H9 (cell line): Measurements from ENCODE around the gene CDH4. TPM values are rescaled to one million over a fixed set of nuclear protein-coding genes. Genes with fewer than 3 reads are reported as not detected.

Source experiments
- DNase-seq: peaks from one replicate; pipeline ENCODE4 v3.0.0-alpha.2; 2017
- H2AFZ ChIP-seq: one replicate; pipeline ENCODE4 v1.6.1; 2013; ENCODE audit warnings: mild to moderate bottlenecking, low read length, control low read depth, moderate library complexity
- H2AK5ac ChIP-seq: 2 replicates; pipeline ENCODE4 v1.6.1; 2013; ENCODE audit warnings: low read length, control low read depth, mixed read lengths; ENCODE audit not compliant: insufficient read length
- H2BK120ac ChIP-seq: one replicate; pipeline ENCODE4 v1.6.1; 2013; ENCODE audit warnings: low read depth, mild to moderate bottlenecking, low read length, control low read depth, inconsistent platforms; ENCODE audit not compliant: poor library complexity, severe bottlenecking
- H2BK12ac ChIP-seq: 2 replicates; pipeline ENCODE4 v1.6.1; 2013; ENCODE audit warnings: low read length, control low read depth, mixed read lengths, low read depth; ENCODE audit not compliant: insufficient read length
- H2BK15ac ChIP-seq: 2 replicates; pipeline ENCODE4 v1.6.1; 2013; ENCODE audit warnings: low read depth, low read length, control low read depth
- H2BK20ac ChIP-seq: one replicate; pipeline ENCODE4 v1.6.1; 2013; ENCODE audit warnings: low read depth, mild to moderate bottlenecking, low read length, control low read depth, inconsistent platforms; ENCODE audit not compliant: poor library complexity, severe bottlenecking
- H2BK5ac ChIP-seq: 2 replicates; pipeline ENCODE4 v1.6.1; 2013; ENCODE audit warnings: low read length, control low read depth, mixed read lengths; ENCODE audit not compliant: insufficient read length
- H3K14ac ChIP-seq: 2 replicates; pipeline ENCODE4 v1.6.1; 2013; ENCODE audit warnings: low read length, control low read depth; ENCODE audit not compliant: insufficient read depth
- H3K18ac ChIP-seq: 2 replicates; pipeline ENCODE4 v1.6.1; 2013; ENCODE audit warnings: low read depth, mild to moderate bottlenecking, mixed read lengths, low read length, control low read depth; ENCODE audit not compliant: insufficient read length
- H3K23ac ChIP-seq: 2 replicates; pipeline ENCODE4 v1.6.1; 2013; ENCODE audit warnings: low read length, control low read depth, mixed read lengths, low read depth; ENCODE audit not compliant: insufficient read length
- H3K23me2 ChIP-seq: 2 replicates; pipeline ENCODE4 v1.6.1; 2013; ENCODE audit warnings: low read depth, mild to moderate bottlenecking, mixed read lengths, low read length, control low read depth; ENCODE audit not compliant: insufficient read length, poor library complexity, severe bottlenecking
- H3K27ac ChIP-seq: 2 replicates; pipeline ENCODE4 v1.5.1; 2013; ENCODE audit warnings: low read length, control low read depth, mixed read lengths, low read depth; ENCODE audit not compliant: insufficient read length
- H3K27me3 ChIP-seq: 2 replicates; pipeline ENCODE4 v1.6.1; 2013; ENCODE audit warnings: low read length, control low read depth, inconsistent platforms; ENCODE audit not compliant: insufficient read depth
- H3K4ac ChIP-seq: 2 replicates; pipeline ENCODE4 v1.6.1; 2013; ENCODE audit warnings: low read depth, mild to moderate bottlenecking, control low read depth, inconsistent platforms, low read length, moderate library complexity
- H3K4me1 ChIP-seq: 2 replicates; pipeline ENCODE4 v1.6.1; 2013; ENCODE audit warnings: low read length, control low read depth, inconsistent platforms; ENCODE audit not compliant: insufficient read depth
- H3K4me2 ChIP-seq: 2 replicates; pipeline ENCODE4 v1.6.1; 2013; ENCODE audit warnings: low read length, control low read depth, mixed read lengths; ENCODE audit not compliant: insufficient read length, insufficient read depth
- H3K56ac ChIP-seq: 2 replicates; pipeline ENCODE4 v1.6.1; 2013; ENCODE audit warnings: low read depth, mild to moderate bottlenecking, mixed read lengths, low read length, control low read depth; ENCODE audit not compliant: insufficient read length
- H3K79me1 ChIP-seq: 2 replicates; pipeline ENCODE4 v1.6.1; 2013; ENCODE audit warnings: low read depth, mild to moderate bottlenecking, moderate library complexity, low read length, control low read depth, inconsistent platforms; ENCODE audit not compliant: insufficient read depth, poor library complexity, severe bottlenecking
- H3K79me2 ChIP-seq: 2 replicates; pipeline ENCODE4 v1.6.1; 2013; ENCODE audit warnings: low read length, control low read depth, inconsistent platforms; ENCODE audit not compliant: insufficient read depth
- H3K9ac ChIP-seq: 2 replicates; pipeline ENCODE4 v1.6.1; 2013; ENCODE audit warnings: low read length, control low read depth, mixed read lengths; ENCODE audit not compliant: insufficient read length; ENCODE audit errors: extremely low read depth
- H3K9me3 ChIP-seq: one replicate; pipeline ENCODE4 v1.6.1; 2013; ENCODE audit warnings: low read depth, low read length, inconsistent platforms; ENCODE audit not compliant: control insufficient read depth
- H3T11ph ChIP-seq: one replicate; pipeline ENCODE4 v1.6.1; 2013; ENCODE audit warnings: mild to moderate bottlenecking, low read length, control low read depth, inconsistent platforms
- H4K20me1 ChIP-seq: one replicate; pipeline ENCODE4 v1.6.1; 2013; ENCODE audit not compliant: control insufficient read depth, insufficient read length, insufficient read depth
- H4K5ac ChIP-seq: 2 replicates; pipeline ENCODE4 v1.6.1; 2013; ENCODE audit warnings: low read depth, mild to moderate bottlenecking, mixed read lengths, low read length, control low read depth; ENCODE audit not compliant: insufficient read length
- H4K8ac ChIP-seq: replicated peaks from 2 replicates; pipeline ENCODE4 v1.6.1; 2013; ENCODE audit warnings: low read length, control low read depth, mixed read lengths, low read depth; ENCODE audit not compliant: insufficient read length
- H4K91ac ChIP-seq: 2 replicates; pipeline ENCODE4 v1.6.1; 2013; ENCODE audit warnings: low read depth, mild to moderate bottlenecking, moderate library complexity, mixed read lengths, low read length, control low read depth; ENCODE audit not compliant: insufficient read length
- H3K27ac Mint-ChIP-seq, 3 experiments: 2 replicates in 2 of 3; 3 replicates in 1 of 3; pipeline ENCODE4 v1.8.0; 2020 to 2021; ENCODE audit warnings: mixed read lengths in 3 of 3, mild to moderate bottlenecking in 1 of 3, moderate library complexity in 1 of 3
- H3K27me3 Mint-ChIP-seq: 2 replicates; pipeline ENCODE4 v1.8.0; 2021; ENCODE audit warnings: low read depth, mild to moderate bottlenecking, moderate library complexity, mixed read lengths
- H3K36me3 Mint-ChIP-seq, 3 experiments: 2 replicates in 2 of 3; 3 replicates in 1 of 3; pipeline ENCODE4 v1.8.0; 2020 to 2021; ENCODE audit warnings: low read depth in 3 of 3, mixed read lengths in 3 of 3; ENCODE audit not compliant: insufficient read depth in 1 of 3
- H3K4me1 Mint-ChIP-seq, 2 experiments: 2 replicates each; pipeline ENCODE4 v1.8.0; 2020; ENCODE audit warnings: mixed read lengths in 2 of 2
- H3K4me3 Mint-ChIP-seq, 2 experiments: 2 replicates in 1 of 2; 3 replicates in 1 of 2; pipeline ENCODE4 v1.8.0; 2020 to 2021; ENCODE audit warnings: mild to moderate bottlenecking in 2 of 2, mixed read lengths in 2 of 2, moderate library complexity in 1 of 2
- H3K9me3 Mint-ChIP-seq, 2 experiments: 2 replicates in 1 of 2; 3 replicates in 1 of 2; pipeline ENCODE4 v1.8.0; 2020; ENCODE audit warnings: mild to moderate bottlenecking in 2 of 2, mixed read lengths in 2 of 2, moderate library complexity in 1 of 2
- WGBS: extraction: QIAGEN DNeasy Blood & Tissue Kit; methylation state at CpG from one replicate; pipeline ENCODE4 v1.1.7; 2013; ENCODE audit warnings: missing lambda C conversion rate, low lambda C conversion rate, mixed read lengths; ENCODE audit not compliant: insufficient read length; ENCODE audit errors: extremely low coverage; 5-methylcytosine and 5-hydroxymethylcytosine counted together
- total RNA-seq: library from RNA; stranded (reverse); gene quantifications from 2 replicates; pipeline ENCODE4 v1.2.1, GENCODE V29; 2021
- TF ChIP-seq, protein P1 (sequence below): fragments of 200-600 bp; sonication (generic); conservative IDR thresholded peaks from 3 replicates; pipeline ENCODE4 v1.8.0; 2021; ENCODE audit warnings: antibody characterized with exemption, mild to moderate bottlenecking

CDH4 gene
- total RNA-seq, 1 experiment from 2014 or later = 3.0 TPM

DNA sequence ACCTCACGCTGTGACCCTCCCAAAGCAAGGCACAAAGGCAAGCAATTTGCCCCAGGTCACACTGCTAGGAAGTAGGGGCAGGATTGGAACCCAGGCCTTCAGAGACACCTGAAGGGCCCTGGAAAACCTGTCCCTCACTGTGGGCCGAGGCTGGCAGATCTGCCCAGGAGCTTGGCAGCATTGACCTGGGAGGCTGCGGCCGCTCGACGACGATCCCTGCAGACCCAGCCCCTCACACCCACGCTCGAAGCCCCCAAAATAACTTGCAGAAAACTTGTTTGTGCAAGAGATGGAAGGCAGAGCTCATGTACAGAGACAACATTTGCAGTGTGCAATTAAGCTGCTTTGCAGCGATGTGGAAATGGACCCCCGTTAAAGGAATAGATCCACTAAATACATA is 562.2 kb downstream of the CDH4 start:
- no peak overlapping the region for H3K4ac ChIP-seq
- no peak overlapping the region for H3T11ph ChIP-seq
- no peak for DNase-seq
- H3K18ac ChIP-seq = no peak overlapping the region
- no peak overlapping the region for H3K9ac ChIP-seq
- TF ChIP-seq, protein P1, sequence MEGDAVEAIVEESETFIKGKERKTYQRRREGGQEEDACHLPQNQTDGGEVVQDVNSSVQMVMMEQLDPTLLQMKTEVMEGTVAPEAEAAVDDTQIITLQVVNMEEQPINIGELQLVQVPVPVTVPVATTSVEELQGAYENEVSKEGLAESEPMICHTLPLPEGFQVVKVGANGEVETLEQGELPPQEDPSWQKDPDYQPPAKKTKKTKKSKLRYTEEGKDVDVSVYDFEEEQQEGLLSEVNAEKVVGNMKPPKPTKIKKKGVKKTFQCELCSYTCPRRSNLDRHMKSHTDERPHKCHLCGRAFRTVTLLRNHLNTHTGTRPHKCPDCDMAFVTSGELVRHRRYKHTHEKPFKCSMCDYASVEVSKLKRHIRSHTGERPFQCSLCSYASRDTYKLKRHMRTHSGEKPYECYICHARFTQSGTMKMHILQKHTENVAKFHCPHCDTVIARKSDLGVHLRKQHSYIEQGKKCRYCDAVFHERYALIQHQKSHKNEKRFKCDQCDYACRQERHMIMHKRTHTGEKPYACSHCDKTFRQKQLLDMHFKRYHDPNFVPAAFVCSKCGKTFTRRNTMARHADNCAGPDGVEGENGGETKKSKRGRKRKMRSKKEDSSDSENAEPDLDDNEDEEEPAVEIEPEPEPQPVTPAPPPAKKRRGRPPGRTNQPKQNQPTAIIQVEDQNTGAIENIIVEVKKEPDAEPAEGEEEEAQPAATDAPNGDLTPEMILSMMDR = no peak
- WGBS = no CpG with 5 or more reads among the region's 11 CpGs
- no peak overlapping the region for H2BK15ac ChIP-seq
- H2BK20ac ChIP-seq = no peak overlapping the region
- no peak overlapping the region for H2BK12ac ChIP-seq
- H2AFZ ChIP-seq = no peak overlapping the region
- no peaks in the 10 kb centered on the region for H3K79me2 ChIP-seq
- H3K4me1 Mint-ChIP-seq = peaks cover 10 to 21% of the 10 kb centered on the region in 2 experiments
- no peaks in the 10 kb centered on the region for H3K79me1 ChIP-seq
- no peak overlapping the region for H3K4me3 Mint-ChIP-seq
- no peak overlapping the region for H3K27ac Mint-ChIP-seq
- H3K56ac ChIP-seq = no peak overlapping the region
- H3K9me3 Mint-ChIP-seq = no peaks in the 10 kb centered on the region
- no peaks in the 10 kb centered on the region for H3K23me2 ChIP-seq
- H4K5ac ChIP-seq = no peak overlapping the region
- H3K4me2 ChIP-seq = no peak overlapping the region
- H3K14ac ChIP-seq = no peak overlapping the region
- no peaks in the 10 kb centered on the region for H3K4me1 ChIP-seq
- no peaks in the 10 kb centered on the region for H4K20me1 ChIP-seq
- peaks cover 25% of the 10 kb centered on the region for H3K27me3 Mint-ChIP-seq
- no peaks in the 10 kb centered on the region for H3K9me3 ChIP-seq
- H3K27ac ChIP-seq = no peak overlapping the region
- H4K8ac ChIP-seq = no peak overlapping the region
- H2AK5ac ChIP-seq = no peak overlapping the region
- H4K91ac ChIP-seq = no peak overlapping the region
- no peak overlapping the region for H2BK5ac ChIP-seq
- H3K36me3 Mint-ChIP-seq = no peaks in the 10 kb centered on the region
- H2BK120ac ChIP-seq = no peak overlapping the region
- H3K23ac ChIP-seq = no peak overlapping the region
- H3K27me3 ChIP-seq = no peaks in the 10 kb centered on the region
